Thyroid gland (tissue), 4 donors: ENCODE results near the gene TFCP2L1. TPM values are rescaled to one million over a fixed set of nuclear protein-coding genes. Genes with fewer than 3 reads are reported as not detected.

Experiments used
- DNase-seq, 2 donors: peaks; one replicate each; pipeline ENCODE4 v3.0.0-alpha.2; 2019
- H3K27ac ChIP-seq, 3 donors: fragments of 200-600 bp; sonication (generic); 1 replicate in 2 of 3; 2 replicates in 1 of 3; pipeline ENCODE4 v1.5.1; 2016 to 2019; ENCODE audit warnings: mild to moderate bottlenecking in 1 of 3, moderate library complexity in 1 of 3
- H3K27me3 ChIP-seq: fragments of 200-600 bp; sonication (generic); one replicate; pipeline ENCODE4 v1.5.1; 2019
- H3K36me3 ChIP-seq, 2 donors: fragments of 200-600 bp; sonication (generic); one replicate each; pipeline ENCODE4 v1.5.1; 2016 to 2019
- H3K4me1 ChIP-seq, 2 donors: fragments of 200-600 bp; sonication (generic); one replicate each; pipeline ENCODE4 v1.5.1; 2017 to 2019
- H3K4me3 ChIP-seq, 3 donors: fragments of 200-600 bp; sonication (generic); replicated peaks in 1 of 3; 1 replicate in 2 of 3; 2 replicates in 1 of 3; pipeline ENCODE4 v1.5.1; 2016; ENCODE audit warnings: mild to moderate bottlenecking in 1 of 3
- H3K9me3 ChIP-seq: fragments of 200-600 bp; sonication (generic); one replicate; pipeline ENCODE4 v1.5.1; 2017
- POLR2A ChIP-seq, 2 donors: fragments of 450-650 bp; IDR thresholded peaks; one replicate each; pipeline ENCODE4 v1.6.1; 2017; ENCODE audit warnings: antibody characterized with exemption in 2 of 2, mild to moderate bottlenecking in 2 of 2, moderate library complexity in 1 of 2
- WGBS, 2 donors: methylation state at CpG; one replicate each; pipeline ENCODE4 v1.1.5; 2017; 5-methylcytosine and 5-hydroxymethylcytosine counted together
- intact Hi-C: fragments of 100-400 bp; cut with DNase I; formaldehyde crosslinking; loops from one replicate; pipeline ENCODE4 v1.15.1; 2023
- total RNA-seq, 4 donors: library from RNA; depleted of rRNA; stranded (reverse); fragments of >200 nt; gene quantifications; one replicate each; pipeline ENCODE4 v1.2.3, GENCODE V29; 2016
- TF ChIP-seq, protein P1 (sequence below), 6 experiments: fragments of 200-600 bp in 3 of 6; fragments of 450-650 bp in 3 of 6; sonication (generic) in 3 of 6; IDR thresholded peaks; one replicate each; pipeline ENCODE4 v1.5.1; 2016 to 2019; ENCODE audit warnings: antibody characterized with exemption in 6 of 6, mild to moderate bottlenecking in 2 of 6, inconsistent platforms in 1 of 6, moderate library complexity in 1 of 6

Gene TFCP2L1
- total RNA-seq, 4 donors from 2014 or later, result 97.4 to 188 (median 146) TPM

DNA sequence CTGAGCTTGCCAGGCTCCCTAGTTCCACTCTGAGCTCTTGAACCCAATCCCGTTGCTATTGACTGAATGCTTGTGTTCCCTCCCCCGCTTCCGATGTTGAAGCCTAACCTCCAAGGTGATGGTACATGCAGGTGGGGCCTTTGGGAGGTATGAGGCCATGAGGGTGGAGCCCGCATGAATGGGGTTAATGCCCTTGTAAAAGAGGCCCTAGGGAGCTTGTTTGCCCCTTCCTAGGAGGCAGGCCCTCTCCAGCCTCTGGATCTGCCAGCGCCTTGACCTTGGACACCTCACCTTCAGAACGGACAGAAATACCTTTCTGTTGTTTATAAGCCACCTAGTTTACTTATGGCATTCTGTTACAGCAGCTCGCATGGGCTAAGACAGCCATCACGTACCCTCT, 71.6 kb downstream of the TFCP2L1 start:
- Histone ChIP-seq H3K27ac (no peak overlapping the region), H3K36me3 (peaks cover 4 to 11% of the 10 kb centered on the region in 2 donors), H3K4me1 (no peaks in the 10 kb centered on the region), H3K4me3 (no peak overlapping the region), H3K9me3 (no peaks in the 10 kb centered on the region), H3K27me3 (no peaks in the 10 kb centered on the region)
- 86 to 90% methylated on average over 5 to 8 of the region's 8 CpGs for WGBS, 2 donors
- no peak for TF ChIP-seq POLR2A (IDR thresholded peaks at IDR 0.05)
- DNase-seq, result no peak
- intact Hi-C loops, result no loop called here

DNA sequence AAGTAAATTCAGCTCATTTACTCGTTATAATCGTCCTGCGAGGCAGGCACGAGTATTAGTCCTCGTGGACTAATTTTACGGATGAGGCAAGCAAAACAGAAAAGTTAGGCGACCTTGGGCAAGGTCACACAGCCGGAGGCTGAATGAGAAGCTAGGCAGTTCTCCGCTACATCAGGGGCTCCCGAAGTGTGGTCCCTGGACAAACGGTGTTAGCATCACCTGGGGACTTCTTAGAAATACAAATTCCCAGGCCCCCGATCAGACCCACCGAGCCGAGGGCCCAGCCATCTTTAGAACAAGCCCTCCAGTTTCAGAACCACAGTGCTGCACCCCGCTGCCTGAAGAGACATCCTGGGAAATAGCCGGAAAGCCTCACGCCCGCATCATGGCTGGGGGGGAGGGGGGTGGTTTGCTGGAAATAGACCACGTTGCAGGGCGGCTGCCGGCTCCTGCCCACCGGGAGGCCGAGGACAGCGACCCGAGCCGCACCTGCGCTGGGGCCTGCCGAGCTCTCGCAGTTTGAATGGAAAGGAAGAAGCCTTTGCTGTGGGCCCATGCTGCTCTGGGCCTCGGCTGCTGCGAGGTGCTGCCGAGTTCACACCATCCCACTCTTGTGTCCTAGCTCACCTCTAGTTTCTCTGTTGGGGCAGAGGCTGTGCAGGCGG, 72.2 kb downstream of the TFCP2L1 start:
- Histone ChIP-seq H3K27me3 (no peaks in the 10 kb centered on the region), H3K36me3 (peaks cover 3 to 8% of the 10 kb centered on the region in 2 donors), H3K27ac (no peak overlapping the region), H3K4me3 (no peak overlapping the region), H3K4me1 (no peaks in the 10 kb centered on the region), H3K9me3 (no peaks in the 10 kb centered on the region)
- intact Hi-C loops, result no loop called here
- TF ChIP-seq POLR2A (IDR thresholded peaks at IDR 0.05), result no peak
- TF ChIP-seq, protein P1, sequence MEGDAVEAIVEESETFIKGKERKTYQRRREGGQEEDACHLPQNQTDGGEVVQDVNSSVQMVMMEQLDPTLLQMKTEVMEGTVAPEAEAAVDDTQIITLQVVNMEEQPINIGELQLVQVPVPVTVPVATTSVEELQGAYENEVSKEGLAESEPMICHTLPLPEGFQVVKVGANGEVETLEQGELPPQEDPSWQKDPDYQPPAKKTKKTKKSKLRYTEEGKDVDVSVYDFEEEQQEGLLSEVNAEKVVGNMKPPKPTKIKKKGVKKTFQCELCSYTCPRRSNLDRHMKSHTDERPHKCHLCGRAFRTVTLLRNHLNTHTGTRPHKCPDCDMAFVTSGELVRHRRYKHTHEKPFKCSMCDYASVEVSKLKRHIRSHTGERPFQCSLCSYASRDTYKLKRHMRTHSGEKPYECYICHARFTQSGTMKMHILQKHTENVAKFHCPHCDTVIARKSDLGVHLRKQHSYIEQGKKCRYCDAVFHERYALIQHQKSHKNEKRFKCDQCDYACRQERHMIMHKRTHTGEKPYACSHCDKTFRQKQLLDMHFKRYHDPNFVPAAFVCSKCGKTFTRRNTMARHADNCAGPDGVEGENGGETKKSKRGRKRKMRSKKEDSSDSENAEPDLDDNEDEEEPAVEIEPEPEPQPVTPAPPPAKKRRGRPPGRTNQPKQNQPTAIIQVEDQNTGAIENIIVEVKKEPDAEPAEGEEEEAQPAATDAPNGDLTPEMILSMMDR (IDR thresholded peaks at IDR 0.05), result no peak
- 81 to 89% methylated on average over 21 to 22 of the region's 33 CpGs for WGBS, 2 donors
- no peak for DNase-seq

DNA sequence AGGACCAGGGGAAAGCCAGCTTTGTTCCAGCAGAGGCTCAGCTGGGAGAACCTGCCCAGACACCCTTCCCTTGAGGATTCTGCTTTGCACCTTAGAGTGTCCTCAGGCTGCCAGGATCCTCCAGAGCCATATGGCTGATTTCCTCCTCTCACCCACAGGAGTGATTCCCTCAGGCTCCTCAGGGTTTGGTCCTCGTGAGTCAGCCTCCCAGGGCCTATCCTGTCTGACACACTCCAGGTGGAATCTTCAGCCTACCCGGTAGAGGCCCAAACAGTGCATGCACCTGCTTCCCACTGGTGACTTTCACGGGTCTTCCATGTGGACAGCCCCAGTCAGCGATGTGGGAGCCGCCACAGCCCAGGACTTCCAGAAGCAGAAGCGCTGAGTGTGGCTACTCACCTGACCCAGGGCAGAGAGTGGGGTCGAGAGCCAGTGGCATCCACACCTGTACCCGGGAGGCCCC, 73.3 kb downstream of the TFCP2L1 start:
- TF ChIP-seq, protein P1 (IDR thresholded peaks at IDR 0.05), result no peak
- no peak for TF ChIP-seq POLR2A (IDR thresholded peaks at IDR 0.05)
- intact Hi-C loops, result no loop called here
- peaks cover 0 to under 1% of the 10 kb centered on the region in 2 donors for H3K36me3 ChIP-seq
- no peaks in the 10 kb centered on the region for H3K27me3 ChIP-seq
- no peak for DNase-seq
- 90 to 92% methylated on average over 7 to 8 of the region's 8 CpGs for WGBS, 2 donors
- H3K27ac ChIP-seq, result no peak overlapping the region
- H3K4me1 ChIP-seq, result no peaks in the 10 kb centered on the region
- no peaks in the 10 kb centered on the region for H3K9me3 ChIP-seq
- no peak overlapping the region for H3K4me3 ChIP-seq

DNA sequence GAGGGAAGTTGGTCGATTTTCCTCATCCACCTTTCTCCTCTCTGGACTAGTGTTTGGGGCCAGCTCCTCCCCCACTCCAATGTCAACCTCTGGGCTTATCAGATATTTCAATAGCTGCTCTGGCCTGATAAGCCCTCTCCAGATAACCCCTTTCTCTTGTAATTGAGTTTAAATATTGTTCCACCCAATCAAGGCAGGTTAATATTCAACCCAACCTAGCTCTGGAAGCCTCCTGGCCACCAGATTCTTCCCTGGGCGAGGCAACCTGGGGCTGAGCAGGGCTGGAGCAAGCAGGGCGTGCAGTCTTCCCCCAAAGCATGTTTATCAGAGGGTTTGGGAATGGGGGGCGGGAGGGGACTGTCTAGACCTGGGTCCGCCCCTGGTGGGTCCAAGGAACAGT, 73.8 kb downstream of the TFCP2L1 start:
- WGBS, 2 donors, result 78 to 87% methylated on average over 4 to 5 of the region's 5 CpGs
- intact Hi-C loops, result no loop called here
- DNase-seq, result no peak
- H3K27me3 ChIP-seq, result no peaks in the 10 kb centered on the region
- H3K9me3 ChIP-seq, result no peaks in the 10 kb centered on the region
- no peaks in the 10 kb centered on the region for H3K36me3 ChIP-seq
- no peak overlapping the region for H3K4me3 ChIP-seq
- no peak overlapping the region for H3K27ac ChIP-seq
- H3K4me1 ChIP-seq, result no peaks in the 10 kb centered on the region
- TF ChIP-seq, protein P1 (IDR thresholded peaks at IDR 0.05), result no peak
- TF ChIP-seq POLR2A (IDR thresholded peaks at IDR 0.05), result no peak

DNA sequence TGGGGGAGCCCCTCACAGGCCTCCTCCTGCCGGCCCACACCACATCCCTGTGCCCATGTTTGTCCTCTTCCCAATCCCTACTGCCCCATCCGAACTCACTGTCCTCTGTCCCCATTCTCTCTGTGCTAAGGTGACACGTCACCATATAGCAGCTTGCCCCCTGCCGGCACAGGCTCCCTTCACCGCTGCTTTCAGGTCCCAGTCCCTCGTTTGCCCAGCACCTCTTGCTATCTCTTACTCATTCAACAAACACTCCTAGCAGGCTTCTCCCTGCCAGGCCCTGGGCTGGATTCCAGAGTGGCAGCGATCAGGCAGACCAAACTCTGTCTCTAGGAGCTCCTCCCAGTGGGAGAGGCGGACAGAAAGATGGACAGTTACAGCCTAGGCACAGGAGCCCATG, 74.3 kb downstream of the TFCP2L1 start:
- no peaks in the 10 kb centered on the region for H3K9me3 ChIP-seq
- peak in 1 of 2 donors; percentile 50 for DNase-seq
- TF ChIP-seq POLR2A (IDR thresholded peaks at IDR 0.05), result no peak
- TF ChIP-seq, protein P1 (IDR thresholded peaks at IDR 0.05), result no peak
- no peak overlapping the region for H3K4me3 ChIP-seq
- intact Hi-C loops, result no loop called here
- H3K36me3 ChIP-seq, result no peaks in the 10 kb centered on the region
- H3K27me3 ChIP-seq, result no peaks in the 10 kb centered on the region
- no peaks in the 10 kb centered on the region for H3K4me1 ChIP-seq
- H3K27ac ChIP-seq, result no peak overlapping the region
- WGBS, 2 donors, result 78 to 84% methylated on average over 8 of the region's 8 CpGs
